Heart left ventricle (tissue), 13 donors: Measurements from ENCODE around the gene CDK3.

Experiments
- CTCF ChIP-seq, 12 donors: fragments of 200-600 bp; sonication (generic) in 4 of 12; IDR thresholded peaks; one replicate each; pipeline versions ENCODE4 v1.5.0 to v1.8.0; 2018 to 2022; ENCODE audit warnings: antibody characterized with exemption in 12 of 12, mild to moderate bottlenecking in 5 of 12
- POLR2A ChIP-seq, 2 donors: fragments of 450-650 bp; IDR thresholded peaks; one replicate each; pipeline ENCODE4 v1.6.1; 2017; ENCODE audit warnings: antibody characterized with exemption in 2 of 2, mild to moderate bottlenecking in 2 of 2, moderate library complexity in 2 of 2
- donor health status: ischemic (EF 13 %, LVEDD 7.1; RV severe dilation, severe dysfunction).
- donor health status: DM: no; HTN: yes; CAD: no.
- donor health status: DM: no; HTN: no; CAD: no.
- donor health status: ischemic (EF 25% LVEDD 6.9; RV normal size, moderate dysfunction).
- donor health status: ischemic (EF 25% LVEDD 5.7; RV mildly dilated, moderate dysfunction).
- donor health status: ischemic (EF 35%, LVEDD 5.7; RV mildly dilated, moderate dysfunction).
- donor health status: nonischemic (EF 11% LVEDD 7.7; RV severe dilation, severe dysfunction).
- donor health status: DM: yes; HTN: yes; CAD: no.
- donor health status: PGD.
- donor health status: ischemic (EF 29% LVEDD 5.4; RV normal size, mild dysfunction).
- donor health status: nonischemic (EF 23%, LVEDD 6.1; RV moderate dilation, normal function).

- TF ChIP-seq CTCF (IDR thresholded peaks at IDR 0.05) (no peak), POLR2A (IDR thresholded peaks at IDR 0.05) (no peak)
Observed at GRCh38 chr17:76032780-76033108, 32.1 kb downstream of the CDK3 start.
